Activated CD8-positive, alpha-beta memory T cell treated with anti-CD3 and anti-CD28 coated beads for 24 hours (primary cell): ENCODE measurements around the gene DUSP1.
A peak's percentile ranks its signal among the peaks of the same experiment; 100 is the strongest.

Experiments used
- DNase-seq: peaks from one replicate; pipeline ENCODE4 v3.0.0-alpha.2; 2020

DUSP1 gene

DNA sequence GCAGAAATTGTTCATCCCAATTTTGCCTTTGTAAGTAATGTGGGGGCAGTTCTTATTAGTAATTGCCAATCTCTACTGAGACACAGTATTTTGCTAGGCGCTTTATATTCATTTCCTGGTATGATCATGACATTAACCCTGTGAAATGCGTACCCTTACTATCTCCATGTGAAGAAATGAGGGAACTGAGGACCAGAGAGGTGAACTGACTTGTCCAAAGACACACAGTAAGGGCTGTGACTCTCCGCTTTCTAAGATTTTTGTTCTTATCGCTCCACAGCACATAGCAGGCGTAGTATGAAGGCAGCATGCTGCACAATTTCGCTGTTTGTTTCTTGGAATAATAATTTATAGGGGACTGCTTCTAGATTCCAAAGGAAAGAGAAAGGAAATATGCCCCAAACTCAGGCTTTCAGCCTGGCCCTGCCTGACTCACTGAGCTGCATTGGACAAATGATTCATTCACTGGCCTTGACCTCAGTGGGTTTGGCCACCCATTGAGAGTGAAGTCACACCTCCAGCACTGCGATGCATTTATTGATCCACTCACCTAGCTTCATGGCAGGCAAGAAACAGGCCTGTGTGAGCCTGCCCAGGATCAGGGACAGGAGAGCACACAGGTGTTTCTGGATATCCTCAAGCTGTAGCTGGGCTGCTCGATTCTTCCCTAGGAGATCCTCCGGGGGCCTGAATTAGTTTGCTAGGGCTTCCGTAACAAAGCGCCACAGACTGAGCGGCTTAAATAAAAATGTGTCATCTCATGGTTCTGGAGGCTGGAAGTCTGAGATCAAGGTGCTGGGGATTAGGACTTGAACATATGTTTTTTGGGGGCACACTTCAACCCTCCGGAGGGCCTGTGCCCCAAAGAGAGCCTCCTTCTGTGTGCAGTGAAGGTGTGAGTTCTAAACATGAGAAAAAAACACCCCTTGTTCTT lies 7.2 kb upstream of the DUSP1 start:
- DNase-seq = no peak

DNA sequence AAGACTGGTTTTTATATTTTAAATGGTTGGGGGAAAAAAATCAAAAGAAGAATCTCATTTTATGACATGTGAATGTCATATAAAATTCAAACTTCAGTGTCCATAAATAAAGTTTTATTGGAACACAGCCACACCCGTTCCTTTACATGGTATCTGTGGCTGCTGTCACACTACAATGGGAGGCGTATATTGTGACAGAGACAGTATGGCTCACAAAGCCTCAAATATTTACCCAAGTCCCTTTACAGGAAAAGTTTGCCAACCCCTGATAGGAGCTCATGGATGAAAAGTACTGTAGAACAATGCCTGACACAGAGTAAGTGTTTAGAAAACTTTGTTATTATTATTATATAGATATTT lies 5.2 kb upstream of the DUSP1 start:
- DNase-seq = no peak

DNA sequence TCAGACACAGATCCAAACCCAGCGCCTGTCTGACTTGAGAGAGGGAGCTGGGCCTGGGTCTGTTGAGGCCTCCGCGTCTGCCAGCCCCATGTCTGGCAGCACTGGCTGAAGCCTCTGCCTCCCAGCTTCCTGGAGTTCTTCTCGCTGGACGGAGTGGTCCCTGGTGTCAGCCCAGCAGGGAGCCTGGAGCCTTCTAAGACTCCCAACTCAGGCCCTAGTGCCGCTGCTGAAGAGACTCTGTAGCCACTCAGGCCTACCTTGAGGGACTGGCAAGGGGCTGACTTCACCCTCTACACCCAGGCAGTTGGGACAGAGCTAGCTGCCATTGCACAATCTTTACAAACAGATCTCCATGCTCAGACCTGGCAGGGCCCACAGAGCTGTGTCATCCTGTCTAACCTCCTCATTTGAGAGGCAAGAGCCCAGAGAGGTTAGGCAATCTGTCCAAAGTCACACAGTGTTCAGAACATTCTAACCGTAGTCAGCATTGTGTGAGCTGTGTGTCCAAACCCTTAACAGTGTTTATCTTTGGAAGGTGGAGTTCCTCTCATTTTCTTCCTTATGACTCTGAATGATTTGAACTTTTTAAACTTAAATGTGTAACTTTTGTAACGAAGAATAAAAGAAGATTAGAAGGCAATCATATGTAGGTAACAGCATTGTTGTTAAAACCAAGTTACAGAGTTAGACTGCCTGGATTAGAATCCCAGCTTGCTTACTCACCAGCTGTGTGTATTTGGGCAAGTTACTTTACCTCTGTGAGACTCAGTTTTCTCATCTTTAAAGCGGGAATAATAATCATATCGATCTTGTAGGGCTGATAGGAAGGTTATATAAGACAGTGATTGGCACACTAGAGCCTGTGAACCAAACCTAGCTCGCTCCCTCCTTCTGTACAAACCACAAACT lies 4.6 kb upstream of the DUSP1 start:
- DNase-seq = no peak

- no peak for DNase-seq
These were observed 3.7 kb upstream of the DUSP1 start for GRCh38 chr5:172774561-172775315.

GRCh38 chr5:172773481-172774469 lies 2.8 kb upstream of the DUSP1 start:
- no peak for DNase-seq

- peak; percentile 77 for DNase-seq
These were observed 1.3 kb upstream of the DUSP1 start for GRCh38 chr5:172772112-172772906.

DNA sequence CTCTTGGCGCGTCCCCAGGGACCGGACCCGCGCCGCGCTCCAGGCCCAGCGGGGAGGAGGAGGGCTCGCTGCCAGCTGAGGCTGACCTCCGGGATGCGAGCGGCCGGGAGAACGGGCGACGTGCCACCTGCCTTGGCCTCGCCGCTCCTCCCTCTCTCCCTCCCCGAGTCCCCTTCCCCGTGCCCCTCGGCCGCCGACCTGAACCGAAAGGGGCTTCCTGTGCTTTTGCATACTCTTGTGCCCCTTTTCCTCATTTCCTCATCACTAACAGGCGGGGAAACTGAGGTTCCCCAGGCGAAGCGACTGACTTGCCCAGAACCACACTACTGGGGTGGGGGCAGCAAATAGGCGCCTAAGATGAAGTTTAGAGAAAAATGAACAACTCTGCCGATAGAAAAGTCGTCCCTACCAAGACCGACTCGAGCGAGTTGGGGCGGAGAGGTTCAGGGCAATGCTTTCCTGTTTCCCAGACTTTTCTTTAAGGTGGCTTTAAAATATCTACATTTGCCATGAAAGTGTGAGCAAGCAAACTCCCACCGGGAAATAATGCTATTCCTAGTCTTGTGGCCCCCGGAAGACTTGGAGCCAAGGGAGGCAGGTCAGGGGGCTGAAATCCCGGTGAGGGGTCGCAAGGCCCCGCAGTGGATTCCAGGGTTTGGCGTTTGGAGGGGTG lies 580 bp upstream of the DUSP1 start:
- DNase-seq = peak; percentile 87

GRCh38 chr5:172770374-172770674 lies 671 bp downstream of the DUSP1 start:
- DNase-seq = no peak

DNA sequence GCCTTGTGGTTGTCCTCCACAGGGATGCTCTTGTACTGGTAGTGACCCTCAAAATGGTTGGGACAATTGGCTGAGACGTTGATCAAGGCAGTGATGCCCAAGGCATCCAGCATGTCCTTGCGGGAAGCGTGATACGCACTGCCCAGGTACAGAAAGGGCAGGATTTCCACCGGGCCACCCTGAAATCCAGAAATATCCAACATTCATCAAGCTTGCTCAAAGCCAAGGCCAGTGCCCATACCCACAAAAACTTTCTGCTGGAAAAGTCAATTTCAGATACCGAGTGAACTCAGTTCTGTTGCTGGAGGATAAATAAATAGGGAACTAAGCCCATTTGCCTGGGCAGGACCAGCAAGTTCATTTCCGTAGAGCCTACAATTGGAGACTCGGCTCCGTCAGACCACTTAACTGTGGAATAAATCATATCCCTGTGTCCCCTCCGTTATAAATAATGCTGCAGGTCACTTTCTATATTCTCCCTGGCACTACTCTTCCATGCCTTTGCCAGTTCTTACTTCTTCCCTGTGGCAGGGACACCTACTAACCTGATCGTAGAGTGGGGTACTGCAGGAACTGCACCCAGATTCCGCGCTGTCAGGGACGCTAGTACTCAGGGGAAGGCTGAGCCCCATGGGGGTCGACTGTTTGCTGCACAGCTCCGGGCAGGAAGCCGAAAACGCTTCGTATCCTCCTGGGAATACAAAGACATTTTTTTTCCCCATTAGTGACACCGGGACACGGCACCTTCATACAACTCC lies 1.2 kb downstream of the DUSP1 start:
- DNase-seq = no peak

DNA sequence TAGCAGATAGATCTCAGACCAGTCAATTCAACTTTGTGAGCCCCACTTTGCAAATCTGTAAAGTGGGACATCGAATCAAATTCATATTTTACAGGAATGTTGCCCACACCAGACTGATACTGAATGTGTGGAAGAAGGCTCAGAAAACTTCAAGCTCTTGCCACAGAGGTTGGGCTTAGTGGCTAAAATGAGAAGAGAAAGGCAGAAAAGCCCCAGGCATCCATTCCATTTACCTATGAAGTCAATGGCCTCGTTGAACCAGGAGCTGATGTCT lies 1.7 kb downstream of the DUSP1 start:
- DNase-seq = no peak

- DNase-seq = no peak
These were observed 2.2 kb downstream of the DUSP1 start for GRCh38 chr5:172768573-172769341.

DNA sequence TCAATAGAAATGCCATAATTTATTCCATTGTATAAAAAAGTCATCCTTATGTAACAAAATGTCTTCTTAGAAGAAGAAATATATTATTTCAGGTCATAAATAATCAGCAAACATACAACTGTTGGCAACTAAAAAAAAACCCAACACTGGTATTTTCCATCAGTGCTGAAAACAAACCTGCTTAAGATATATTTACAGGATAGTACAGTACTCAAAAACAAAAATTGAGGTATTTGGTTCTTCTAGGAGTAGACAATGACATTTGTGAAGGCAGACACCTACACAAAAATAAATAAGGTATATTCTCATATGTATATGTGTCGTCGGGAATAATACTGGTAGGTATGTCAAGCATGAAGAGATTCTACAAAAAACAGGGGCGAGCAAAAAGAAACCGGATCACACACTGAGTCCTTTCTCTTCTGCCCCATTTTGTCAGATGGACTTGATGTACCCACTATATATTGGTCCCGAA lies 2.9 kb downstream of the DUSP1 start:
- no peak for DNase-seq

DNA sequence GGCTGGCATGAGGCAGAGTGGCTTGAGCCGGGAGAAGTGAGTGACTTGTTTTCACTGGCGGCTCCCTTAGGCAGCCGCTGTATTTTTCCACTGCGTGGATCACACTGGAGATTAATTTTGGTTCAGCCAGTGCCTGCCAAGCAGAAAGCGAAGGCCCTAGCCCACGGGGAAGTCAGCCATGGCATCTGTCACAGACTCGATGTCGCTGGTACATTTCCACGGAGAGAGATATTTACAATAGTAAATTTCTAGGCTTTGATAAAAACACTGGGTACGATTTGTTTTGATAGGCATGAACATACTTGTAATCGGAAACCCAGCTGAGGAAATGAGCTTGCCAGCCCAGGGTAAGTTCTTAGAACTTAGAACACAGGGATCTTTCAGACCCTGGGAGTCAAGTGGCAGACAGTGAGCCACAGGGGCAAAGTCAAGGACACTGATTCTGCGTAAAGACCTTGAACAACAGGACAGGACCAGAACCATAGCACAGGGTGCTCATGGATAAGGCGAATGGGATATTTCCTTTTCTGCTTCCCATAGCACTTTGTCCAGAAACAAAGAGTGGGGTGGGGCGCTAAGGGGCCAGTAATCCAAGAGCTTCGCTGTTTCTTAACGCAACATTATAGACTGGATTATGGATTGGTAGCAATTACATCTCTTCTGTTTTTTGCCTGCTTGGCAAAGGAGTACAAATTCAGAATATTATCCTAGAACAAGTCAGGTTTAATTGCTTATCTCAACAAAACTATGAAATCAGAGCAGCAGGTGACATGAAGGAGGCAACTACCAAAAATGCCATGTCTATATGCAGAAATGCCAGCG lies 4.5 kb downstream of the DUSP1 start:
- no peak for DNase-seq

- no peak for DNase-seq
These were observed 5.2 kb downstream of the DUSP1 start for GRCh38 chr5:172765766-172766286.

- peak; percentile 91 for DNase-seq
These were observed 5.9 kb downstream of the DUSP1 start for GRCh38 chr5:172764861-172765765.

DNA sequence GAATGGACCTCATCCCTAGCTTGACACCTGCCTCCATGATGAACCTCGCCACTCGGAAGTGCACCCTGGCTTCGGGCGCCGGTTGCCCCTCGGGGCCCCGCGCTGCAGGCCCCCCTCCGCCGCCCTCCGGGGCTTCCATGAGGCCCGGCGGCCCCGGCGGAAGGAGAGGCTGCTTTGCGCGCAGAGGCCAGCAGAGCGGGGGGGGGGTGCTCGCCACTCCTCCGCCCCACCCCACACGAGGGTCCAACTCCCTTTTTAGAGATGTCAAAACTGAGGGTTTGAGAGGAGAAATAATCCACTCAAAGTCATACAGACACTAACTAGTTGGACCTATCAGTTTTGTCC lies 7.9 kb downstream of the DUSP1 start:
- DNase-seq = no peak
